Measurements from ENCODE around the gene UBE2J2. TPM values are rescaled to one million over a fixed set of nuclear protein-coding genes. Genes with fewer than 3 reads are reported as not detected.
A peak's percentile ranks its signal among the peaks of the same experiment; 100 is the strongest.

UBE2J2 gene
- total RNA-seq, 2 experiments from 2014 or later: 41.4 to 41.5 TPM

DNA sequence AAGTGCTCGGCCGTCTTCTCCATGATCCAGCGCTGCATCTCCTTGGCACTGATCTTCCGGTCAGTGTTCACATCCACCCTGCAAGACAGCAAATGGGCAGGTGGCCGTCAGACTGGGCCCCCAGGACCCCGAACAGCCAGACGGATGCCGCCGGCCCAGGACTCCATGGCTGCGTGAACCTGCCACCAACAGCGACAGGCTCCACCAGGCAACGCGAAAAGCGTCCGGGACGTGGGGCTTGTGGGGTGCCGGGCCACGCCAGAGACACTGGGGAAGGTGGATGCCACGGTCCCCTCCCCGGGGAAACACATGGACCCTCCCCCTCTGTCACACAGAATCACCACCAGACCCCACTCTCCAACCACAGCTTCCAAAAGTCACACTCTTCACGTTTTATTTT is 49.8 kb downstream of the UBE2J2 start:
- Mint-ChIP-seq H3K36me3 (ENCODE audit: low read depth) (peaks cover 77% of the 10 kb centered on the region), H3K4me3 (peak overlapping the region; percentile 25), H3K27ac (no peak overlapping the region)

DNA sequence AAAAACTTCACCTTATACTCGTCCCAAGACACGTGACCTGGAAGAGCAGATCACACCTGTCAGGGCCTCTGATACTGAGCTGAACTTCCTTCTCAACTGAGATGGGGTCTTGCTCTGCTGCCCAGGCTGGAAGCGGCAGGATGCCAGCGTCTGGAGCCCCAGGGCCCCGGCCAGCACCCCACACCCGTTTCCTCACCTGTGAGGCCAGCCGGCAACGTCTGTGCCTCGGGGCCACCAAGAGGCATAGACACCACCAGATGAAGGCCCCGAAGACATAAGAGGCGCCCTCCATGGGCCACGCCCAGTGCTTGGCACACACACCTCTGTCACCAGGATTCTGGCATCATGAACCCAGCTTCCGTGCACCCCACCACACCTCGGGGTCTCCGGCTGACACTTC is 50.3 kb downstream of the UBE2J2 start:
- TF ChIP-seq, protein P1, sequence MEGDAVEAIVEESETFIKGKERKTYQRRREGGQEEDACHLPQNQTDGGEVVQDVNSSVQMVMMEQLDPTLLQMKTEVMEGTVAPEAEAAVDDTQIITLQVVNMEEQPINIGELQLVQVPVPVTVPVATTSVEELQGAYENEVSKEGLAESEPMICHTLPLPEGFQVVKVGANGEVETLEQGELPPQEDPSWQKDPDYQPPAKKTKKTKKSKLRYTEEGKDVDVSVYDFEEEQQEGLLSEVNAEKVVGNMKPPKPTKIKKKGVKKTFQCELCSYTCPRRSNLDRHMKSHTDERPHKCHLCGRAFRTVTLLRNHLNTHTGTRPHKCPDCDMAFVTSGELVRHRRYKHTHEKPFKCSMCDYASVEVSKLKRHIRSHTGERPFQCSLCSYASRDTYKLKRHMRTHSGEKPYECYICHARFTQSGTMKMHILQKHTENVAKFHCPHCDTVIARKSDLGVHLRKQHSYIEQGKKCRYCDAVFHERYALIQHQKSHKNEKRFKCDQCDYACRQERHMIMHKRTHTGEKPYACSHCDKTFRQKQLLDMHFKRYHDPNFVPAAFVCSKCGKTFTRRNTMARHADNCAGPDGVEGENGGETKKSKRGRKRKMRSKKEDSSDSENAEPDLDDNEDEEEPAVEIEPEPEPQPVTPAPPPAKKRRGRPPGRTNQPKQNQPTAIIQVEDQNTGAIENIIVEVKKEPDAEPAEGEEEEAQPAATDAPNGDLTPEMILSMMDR (IDR thresholded peaks at IDR 0.05): no peak
- Mint-ChIP-seq H3K36me3 (ENCODE audit: low read depth) (peaks cover 74% of the 10 kb centered on the region), H3K4me1 (ENCODE audit: low read depth) (peaks cover 13% of the 10 kb centered on the region), H3K4me3 (peak overlapping the region; percentile 54), H3K27ac (no peak overlapping the region), H3K27me3 (no peaks in the 10 kb centered on the region), H3K9me3 (no peaks in the 10 kb centered on the region)
- Histone ChIP-seq H3K36me3 (ENCODE audit: insufficient read depth, low read length) (peaks cover 86% of the 10 kb centered on the region), H3K4me3 (ENCODE audit: low read length) (no peak overlapping the region), H3K4me1 (ENCODE audit: insufficient read depth, low read length) (peaks cover 43% of the 10 kb centered on the region), H3K27ac (ENCODE audit: low read depth in 1 of 2, low read length in 2 of 2) (no peak overlapping the region), H3K27me3 (ENCODE audit: control insufficient read depth in 1 of 2, insufficient read depth in 2 of 2, low read length in 2 of 2) (no peaks in the 10 kb centered on the region), H3K9me3 (ENCODE audit: control insufficient read depth in 1 of 2, insufficient read depth in 1 of 2, low read length in 2 of 2) (no peaks in the 10 kb centered on the region)
- ChIA-PET POLR2A (no interaction called here), CTCF (no interaction called here)
- DNase-seq (no peak), ATAC-seq (ENCODE audit: poor library complexity) (no peak)
- intact Hi-C loops (cut with DNase I, micrococcal nuclease): no loop called here

More for the DNA sequence above, 49.8 kb downstream of the UBE2J2 start:
- H3K4me3 ChIP-seq (ENCODE audit: low read length): no peak overlapping the region
- Mint-ChIP-seq H3K9me3 (no peaks in the 10 kb centered on the region), H3K4me1 (ENCODE audit: low read depth) (peaks cover 13% of the 10 kb centered on the region), H3K27me3 (no peaks in the 10 kb centered on the region)
- H3K4me1 ChIP-seq (ENCODE audit: insufficient read depth, low read length): peaks cover 43% of the 10 kb centered on the region
- no peaks in the 10 kb centered on the region for H3K27me3 ChIP-seq (ENCODE audit: control insufficient read depth in 1 of 2, insufficient read depth in 2 of 2, low read length in 2 of 2)
- ATAC-seq (ENCODE audit: poor library complexity) (no peak), DNase-seq (no peak)
- CTCF ChIA-PET: no interaction called here
- intact Hi-C loops (cut with DNase I, micrococcal nuclease): no loop called here
- no peak overlapping the region for H3K27ac ChIP-seq (ENCODE audit: low read depth in 1 of 2, low read length in 2 of 2)
- no peaks in the 10 kb centered on the region for H3K9me3 ChIP-seq (ENCODE audit: control insufficient read depth in 1 of 2, insufficient read depth in 1 of 2, low read length in 2 of 2)
- POLR2A ChIA-PET: no interaction called here
- H3K36me3 ChIP-seq (ENCODE audit: insufficient read depth, low read length): peaks cover 87% of the 10 kb centered on the region
- TF ChIP-seq, protein P1 (IDR thresholded peaks at IDR 0.05): no peak

DNA sequence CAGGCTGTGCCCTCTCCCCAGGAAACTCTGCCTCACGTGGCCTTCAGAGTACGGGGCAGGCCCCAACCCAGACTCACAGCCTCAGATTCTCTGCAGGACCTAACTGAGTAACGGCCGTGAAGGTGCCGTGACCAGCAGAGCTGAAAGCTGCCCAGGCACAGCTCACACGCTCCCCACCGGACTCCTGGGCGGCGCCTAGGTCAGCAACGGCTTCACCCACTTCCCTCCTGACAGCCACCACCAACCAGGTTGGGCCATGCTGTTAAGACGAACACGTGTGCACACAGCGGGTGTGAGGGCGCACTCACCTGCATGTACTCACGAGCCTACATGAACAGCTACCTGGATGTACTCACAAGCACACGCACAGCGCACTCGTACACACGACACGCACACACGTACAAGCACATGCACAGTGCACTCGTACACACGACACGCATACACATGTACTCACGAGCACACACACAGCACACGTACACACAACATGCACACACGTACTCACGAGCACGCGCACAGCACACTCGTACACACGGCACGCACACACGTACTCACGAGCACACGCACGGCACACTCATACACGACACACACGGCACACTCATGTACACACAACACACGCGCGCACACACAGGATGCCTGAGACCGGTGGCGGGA is 51.0 kb downstream of the UBE2J2 start:
- H3K36me3 ChIP-seq (ENCODE audit: insufficient read depth, low read length): peaks cover 86% of the 10 kb centered on the region
- peaks cover 43% of the 10 kb centered on the region for H3K4me1 ChIP-seq (ENCODE audit: insufficient read depth, low read length)
- peaks cover 78% of the 10 kb centered on the region for H3K36me3 Mint-ChIP-seq (ENCODE audit: low read depth)

More for the DNA sequence above, 51.0 kb downstream of the UBE2J2 start:
- ChIA-PET CTCF (no interaction called here), POLR2A (no interaction called here)
- no peak overlapping the region for H3K27ac ChIP-seq (ENCODE audit: low read depth in 1 of 2, low read length in 2 of 2)
- TF ChIP-seq, protein P1 (IDR thresholded peaks at IDR 0.05): no peak
- intact Hi-C loops (cut with DNase I, micrococcal nuclease): no loop called here
- ATAC-seq (ENCODE audit: poor library complexity) (no peak), DNase-seq (no peak)
- no peaks in the 10 kb centered on the region for H3K27me3 Mint-ChIP-seq
- no peaks in the 10 kb centered on the region for H3K27me3 ChIP-seq (ENCODE audit: control insufficient read depth in 1 of 2, insufficient read depth in 2 of 2, low read length in 2 of 2)
- no peaks in the 10 kb centered on the region for H3K9me3 ChIP-seq (ENCODE audit: control insufficient read depth in 1 of 2, insufficient read depth in 1 of 2, low read length in 2 of 2)
- H3K27ac Mint-ChIP-seq: no peak overlapping the region
- peaks cover 13% of the 10 kb centered on the region for H3K4me1 Mint-ChIP-seq (ENCODE audit: low read depth)
- H3K9me3 Mint-ChIP-seq: no peaks in the 10 kb centered on the region
- H3K4me3 ChIP-seq (ENCODE audit: low read length): no peak overlapping the region
- no peak overlapping the region for H3K4me3 Mint-ChIP-seq
